HG03097 (cell line): ENCODE measurements around the gene CHST15.

ENCODE experiments used
- ATAC-seq: cut with Tn5 transposase; IDR thresholded peaks from one replicate; pipeline ENCODE4 v1.9.1; 2021; ENCODE audit not compliant: unreplicated experiment, low FRiP score

Gene CHST15

DNA sequence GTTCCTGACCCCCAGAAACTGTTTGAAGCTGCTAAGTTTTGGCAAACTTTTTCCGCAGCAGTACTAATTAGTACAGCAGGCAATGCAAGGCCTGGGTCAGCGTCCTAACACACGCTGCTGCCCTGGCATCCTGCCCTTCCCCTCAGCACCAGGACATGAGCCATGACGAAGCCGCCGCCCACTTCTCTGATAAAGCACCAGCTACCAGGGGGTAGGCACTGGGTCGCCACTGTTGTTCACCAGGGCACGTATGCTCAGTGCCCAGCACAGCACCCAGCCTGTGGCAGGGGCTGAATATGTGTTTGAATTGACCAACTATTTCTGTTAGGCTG, 59.5 kb downstream of the CHST15 start:
- no peak for ATAC-seq

DNA sequence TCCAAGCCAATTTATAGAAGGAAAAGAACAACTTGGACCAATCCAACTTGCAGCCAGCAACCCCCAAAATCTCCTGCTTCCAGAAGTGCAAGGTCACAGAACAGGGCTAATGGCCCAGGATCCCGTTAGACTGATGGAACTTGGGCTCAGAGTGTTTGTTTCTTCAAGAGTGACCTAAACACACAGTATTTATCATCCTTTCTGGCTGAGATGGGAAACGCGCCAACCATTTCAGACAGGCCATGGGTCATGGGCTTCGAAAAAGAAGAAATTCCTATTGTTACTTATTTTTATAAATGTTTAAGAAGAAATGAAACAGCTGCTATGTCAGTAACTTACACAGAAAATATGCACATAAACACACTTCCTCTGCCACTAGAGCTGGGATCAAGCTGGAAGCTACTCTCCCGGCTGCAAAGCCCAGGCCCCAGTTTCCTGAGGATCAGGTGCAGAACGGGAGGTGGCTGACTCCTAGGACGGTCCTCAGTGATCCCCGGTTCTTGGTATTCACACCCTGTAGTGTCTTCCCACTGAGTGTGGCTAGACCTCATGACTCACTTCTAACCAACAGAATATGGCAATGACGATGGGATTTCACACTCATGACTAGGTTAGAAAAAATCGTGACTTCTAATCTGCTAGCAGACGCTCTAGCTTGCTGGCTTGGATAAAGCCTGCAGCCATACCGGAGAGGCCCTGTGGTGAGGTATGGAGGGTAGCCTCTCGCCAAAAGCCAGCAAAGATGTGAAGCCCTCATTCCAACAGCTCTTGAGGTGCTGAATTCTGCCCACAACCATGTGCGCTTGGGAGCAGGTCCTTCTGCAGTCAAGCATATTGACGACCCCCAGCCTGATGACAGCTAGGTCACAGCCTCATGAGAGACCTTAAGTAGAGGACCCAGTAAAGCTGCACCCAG, 60.2 kb downstream of the CHST15 start:
- ATAC-seq, result no peak

DNA sequence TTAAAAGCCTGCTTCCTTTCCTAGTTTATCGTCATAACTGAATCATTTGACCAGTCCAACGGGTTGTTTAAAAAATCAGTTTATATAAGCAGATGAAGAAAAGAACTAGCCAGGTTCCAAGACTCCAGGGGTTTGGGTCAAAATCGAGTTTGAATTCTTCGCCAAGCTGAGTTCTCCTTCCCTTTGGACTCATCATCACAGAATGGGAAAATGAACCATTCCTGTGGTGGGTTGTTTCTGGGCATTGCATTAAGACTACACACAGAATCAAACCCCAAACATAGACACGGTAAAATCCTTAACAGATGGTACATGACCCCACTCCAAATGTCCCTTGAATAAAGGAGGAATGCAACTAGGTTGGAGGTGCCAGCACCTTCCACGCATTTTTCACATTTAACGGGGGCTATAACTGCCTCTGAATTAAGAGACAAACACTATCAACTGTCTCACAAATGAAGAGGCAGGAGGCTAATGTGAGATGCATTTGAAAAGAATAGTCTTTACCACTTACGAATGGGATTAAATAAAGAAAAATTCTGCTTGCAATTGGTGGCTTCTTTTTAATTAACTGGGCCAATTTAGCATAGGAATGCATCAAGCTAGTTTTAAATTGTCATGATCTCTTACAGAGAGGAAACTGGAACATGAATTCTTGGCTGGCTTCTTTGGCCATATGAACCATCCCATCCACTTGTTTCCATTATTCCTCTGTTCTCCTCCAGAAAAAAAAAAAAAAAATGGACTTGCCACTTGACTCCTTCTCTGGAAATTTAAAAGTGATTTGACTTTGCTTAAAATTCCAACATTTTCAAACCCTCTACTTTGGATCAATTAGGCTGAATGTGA, 61.1 kb downstream of the CHST15 start:
- no peak for ATAC-seq

DNA sequence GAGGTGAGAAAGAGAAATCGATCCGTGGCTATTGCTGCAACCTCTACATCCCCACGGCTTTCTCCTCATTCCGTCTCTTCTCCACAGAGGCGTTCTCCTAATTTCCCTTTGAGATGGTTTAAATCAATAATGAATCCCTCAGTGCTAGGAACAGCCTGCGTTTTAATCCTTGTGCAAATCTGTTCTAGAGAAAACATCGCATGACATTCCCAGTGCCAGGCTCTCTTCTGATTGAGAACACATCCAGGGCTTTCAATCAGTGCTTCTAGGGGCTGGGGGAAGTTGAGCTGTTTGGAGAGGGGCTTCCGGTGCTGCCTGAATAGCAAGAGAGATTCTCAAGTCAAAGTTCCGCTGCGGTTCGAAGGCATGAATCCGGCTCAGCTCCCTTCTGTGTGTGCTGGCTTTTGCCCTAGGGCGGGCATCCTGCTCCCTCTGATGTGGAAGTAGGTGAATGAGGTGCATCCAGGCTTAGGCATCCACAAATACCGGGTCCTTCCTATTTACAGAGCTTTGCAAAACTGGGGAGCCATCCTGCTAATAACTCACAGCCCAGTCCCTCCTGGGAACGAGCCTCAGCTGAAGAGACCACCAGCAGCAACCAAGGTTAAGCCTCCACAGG, 62.8 kb downstream of the CHST15 start:
- no peak for ATAC-seq

DNA sequence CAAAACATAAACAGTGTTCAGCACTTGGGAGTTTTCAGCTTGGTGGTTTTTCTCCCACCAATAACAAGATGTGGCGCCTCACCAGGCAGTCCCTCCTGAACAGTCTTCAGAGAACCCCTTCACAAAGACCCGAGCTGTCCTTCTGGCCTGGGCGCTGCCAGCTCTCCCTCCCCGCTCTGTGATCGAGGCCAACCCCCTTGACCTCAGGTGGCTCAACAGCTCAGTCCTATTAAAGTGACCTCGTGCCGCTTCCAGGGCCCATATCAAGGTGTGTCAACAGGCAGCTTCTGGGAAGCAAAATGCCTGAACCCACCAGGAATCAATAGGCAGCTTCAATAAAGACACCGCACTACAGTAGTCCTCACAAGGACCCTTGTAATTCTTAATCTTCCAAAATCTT, 63.3 kb downstream of the CHST15 start:
- no peak for ATAC-seq

DNA sequence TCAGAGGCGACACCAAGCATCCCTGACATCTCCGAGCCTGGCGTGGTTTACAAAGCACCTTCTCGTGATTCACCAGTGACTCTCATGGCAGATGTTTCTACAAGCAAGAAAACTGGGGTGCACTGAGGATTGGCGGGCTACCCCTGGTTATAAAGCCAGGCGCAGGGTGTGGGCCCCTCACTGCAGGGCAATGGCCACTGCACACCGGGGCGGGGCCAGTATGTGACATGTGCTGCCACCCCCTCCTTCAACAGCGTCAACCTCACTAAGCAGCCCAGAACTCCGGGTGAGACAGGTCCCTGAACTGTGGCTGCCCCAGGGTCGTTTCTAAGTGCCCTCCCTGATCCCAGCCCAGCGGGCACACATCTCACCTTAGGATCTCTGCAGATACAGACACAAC, 63.8 kb downstream of the CHST15 start:
- ATAC-seq, result no peak

DNA sequence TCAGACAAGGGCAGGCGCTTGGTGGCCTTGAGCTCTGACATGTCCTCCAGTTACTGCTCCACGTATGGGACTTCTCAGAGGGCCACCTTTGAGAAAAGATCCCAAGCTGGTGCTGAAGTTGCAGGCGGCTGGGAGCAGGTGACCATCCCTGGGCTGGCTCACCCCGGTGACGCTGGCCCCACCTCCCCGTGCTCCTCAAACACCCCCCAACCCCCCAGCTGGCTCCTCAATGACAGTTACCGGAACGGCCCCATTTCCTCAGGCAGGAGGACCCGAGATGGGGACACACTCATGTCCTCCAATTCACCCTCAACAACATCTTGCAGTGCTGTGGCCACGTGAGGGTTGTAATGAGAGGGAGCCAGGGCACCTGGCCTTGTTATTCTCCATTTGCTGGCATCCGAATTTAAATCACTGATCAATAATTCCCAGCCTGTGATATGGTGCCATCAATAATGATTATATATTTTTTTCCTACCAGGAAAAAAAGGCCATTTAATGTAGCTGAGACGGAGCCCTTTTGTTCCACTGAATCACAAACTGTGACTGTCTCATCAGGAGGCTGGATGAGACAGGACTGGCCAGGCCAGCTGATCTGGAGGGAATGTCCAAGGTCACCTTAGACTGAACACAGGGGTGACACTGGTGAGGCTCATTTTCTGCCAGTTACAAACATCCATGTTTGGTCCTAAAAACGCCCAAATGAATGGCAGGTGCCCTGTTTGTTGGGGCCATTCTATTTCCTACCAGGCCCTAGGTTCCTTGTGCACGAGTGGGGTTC, 64.5 kb downstream of the CHST15 start:
- ATAC-seq, result no peak

DNA sequence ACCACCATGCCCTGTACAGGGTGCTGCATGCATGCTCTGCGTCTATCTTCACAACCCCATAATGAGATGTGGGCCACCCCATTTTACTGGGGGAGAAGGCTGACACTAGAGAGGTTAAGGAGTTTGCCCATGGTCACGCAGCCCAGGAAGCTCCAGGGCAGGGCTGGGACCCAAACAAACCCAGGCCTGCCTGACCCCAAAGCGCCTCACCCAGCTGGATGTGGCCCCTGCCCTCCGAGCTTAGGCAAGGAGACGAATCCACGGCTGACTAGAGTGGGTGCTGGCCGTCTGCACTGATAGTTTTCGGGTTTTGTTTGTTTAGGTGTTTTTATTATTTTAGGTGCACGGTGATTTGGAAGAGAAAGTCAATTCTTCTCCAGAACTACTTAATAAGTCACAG, 65.7 kb downstream of the CHST15 start:
- no peak for ATAC-seq

DNA sequence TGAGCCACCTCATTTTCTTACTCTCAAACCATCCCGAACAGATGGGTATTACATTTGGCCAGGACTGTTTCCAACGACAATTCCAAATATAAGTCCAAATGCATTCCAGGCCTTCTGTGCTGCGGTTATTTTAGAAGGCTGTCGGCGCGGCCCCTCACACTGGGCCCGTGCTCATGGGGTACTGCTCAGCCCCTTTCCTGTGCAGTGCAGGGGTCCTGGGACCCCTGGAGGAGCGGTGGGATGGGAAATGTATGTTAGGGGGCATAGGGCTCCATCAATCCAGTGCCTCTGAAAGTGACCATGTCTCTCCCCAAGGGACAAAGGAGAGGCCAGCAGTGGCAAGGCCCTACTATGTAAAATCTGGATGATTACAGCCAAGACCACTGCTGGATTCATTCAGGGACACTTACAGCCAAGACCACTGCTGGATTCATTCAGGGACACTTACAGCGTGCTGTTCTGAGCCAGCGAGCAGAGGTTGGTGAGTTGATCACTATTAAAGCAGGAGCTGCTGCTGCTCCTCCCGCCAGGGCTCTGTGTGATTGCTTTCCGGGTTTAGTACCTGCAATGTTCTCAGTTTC, 66.3 kb downstream of the CHST15 start:
- no peak for ATAC-seq

DNA sequence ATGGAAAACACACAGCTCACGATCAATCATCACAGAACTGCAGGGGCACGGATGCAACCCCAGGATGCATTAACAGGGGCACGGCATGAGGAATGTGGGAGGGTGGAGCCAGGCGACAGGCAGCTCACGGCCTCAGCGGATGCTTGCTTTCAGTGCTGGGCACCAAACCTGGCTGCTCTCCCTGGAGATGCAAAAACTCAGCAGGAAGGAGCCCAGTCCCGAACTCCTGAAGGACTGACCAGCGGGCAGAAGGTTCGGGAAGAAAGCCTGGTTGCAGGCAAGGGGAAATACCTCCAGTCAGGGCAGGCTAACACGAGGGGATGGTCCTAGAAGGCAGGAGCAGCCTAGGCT, 66.8 kb downstream of the CHST15 start:
- ATAC-seq, result no peak

DNA sequence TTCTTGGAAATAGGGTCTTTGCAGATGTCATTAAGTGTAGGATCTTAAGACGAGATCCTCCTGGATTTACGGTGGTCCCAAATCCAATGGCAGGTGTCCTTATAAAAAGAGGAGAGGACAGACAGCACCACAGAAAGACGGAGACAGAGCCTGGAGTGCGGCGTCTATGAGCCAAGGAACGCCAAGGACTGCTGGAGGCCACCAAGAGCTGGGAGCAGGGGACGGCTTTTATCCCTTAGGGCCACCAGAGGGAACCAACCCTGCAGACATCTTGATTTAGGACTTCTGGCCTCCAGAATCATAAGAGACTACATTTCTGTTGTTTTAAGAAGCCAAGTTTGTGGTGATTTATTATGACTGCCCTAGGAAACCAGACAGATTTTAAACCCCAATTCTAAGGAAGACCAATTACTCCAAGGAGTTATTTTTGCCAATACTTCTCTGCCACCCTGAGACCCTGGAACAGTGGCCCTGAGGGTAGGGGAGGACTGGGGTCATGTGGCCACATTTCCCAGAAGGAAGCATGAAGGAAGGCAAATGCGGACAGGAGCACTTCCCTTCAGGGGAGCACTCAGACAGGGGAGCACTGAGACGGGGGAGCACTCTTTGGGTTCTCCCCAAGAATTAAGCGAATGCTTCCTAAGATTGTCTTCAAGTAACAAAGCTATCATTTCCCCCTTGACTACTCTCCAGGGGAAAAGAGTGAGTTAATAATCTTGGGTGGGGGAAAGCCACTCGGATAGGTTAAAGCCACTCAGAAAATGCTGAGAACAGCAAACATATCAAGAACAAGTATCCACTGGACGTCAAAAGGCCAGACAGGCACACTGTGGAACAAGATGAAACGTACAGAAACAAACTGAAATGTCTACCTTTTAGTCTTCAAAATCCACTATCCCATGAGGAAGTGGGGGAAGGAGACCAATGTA, 67.5 kb downstream of the CHST15 start:
- no peak for ATAC-seq

DNA sequence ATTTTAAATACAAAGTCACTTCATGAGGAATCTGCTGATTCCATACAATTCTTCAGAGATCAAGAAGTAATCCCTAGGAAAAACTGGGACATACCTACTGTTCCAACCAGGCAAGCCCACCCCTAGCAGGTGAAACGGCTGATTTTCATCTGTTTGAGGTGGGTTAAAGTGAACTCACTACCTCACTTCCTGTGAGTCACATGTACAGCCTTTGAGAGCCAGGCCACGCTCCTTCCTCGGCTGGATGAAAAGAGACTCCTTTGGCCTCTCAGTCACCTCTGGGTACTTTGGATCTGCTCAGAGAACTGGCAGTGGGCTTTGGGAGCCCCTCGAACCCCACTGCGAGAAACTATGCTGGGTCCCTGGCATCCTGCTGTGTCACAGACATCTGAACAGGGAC, 68.2 kb downstream of the CHST15 start:
- no peak for ATAC-seq

DNA sequence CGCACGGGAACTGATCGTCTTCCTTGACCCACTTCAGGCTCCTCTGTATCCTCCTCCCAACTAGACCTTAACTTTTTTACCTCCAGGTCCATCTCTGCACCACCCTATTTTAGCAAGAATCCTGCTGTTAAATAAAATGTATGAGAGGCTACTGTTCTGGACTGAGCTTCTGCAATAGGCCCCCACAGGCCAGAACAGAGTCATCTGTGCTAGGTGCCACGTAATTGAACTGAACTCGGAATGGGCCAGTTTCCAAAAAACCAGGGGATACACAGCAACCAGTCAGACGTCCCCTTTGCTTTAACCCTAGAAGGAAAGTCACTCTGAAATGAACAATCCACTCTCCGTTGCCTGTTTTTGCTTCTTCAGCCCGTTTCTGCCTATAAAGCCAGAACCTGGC, 71.3 kb downstream of the CHST15 start:
- ATAC-seq, result no peak

DNA sequence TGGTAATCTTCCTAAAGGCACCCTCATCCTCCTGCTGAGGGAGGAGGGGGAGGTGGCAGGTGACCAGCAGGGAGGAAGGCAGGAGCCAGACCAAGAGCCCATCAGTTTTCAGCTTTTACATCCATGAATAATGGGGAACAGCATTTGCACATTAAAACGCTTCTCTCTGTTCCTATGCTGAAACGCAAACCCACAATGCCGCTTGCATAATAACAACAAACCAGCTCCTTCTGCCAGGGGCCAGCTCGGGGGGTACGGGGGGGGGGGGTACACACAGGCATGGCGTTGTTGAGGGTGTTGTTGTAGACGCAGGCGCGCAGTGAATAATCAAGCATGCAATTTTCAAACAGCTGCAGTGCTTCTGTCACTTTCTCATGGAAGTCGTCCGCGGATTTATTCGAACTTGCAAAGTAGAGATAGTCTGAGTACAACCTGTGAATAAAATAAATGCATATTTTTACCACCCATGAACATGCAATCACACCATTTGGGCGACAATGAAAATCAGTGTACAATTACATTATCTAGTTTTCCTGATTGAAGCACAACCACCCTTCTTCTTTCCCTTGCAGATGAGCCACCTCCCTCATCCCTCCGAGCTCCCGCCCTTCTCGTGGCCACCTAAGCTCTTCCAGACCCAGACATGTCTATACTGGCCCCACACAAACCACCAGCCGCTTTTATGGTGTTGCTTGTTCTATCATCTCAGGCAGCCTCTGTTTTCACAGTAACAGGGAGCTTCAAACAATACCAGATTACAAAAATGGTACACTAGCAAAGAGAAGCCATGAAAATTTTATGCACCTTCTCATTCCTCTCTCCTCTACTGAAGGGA, 72.2 kb downstream of the CHST15 start:
- no peak for ATAC-seq

DNA sequence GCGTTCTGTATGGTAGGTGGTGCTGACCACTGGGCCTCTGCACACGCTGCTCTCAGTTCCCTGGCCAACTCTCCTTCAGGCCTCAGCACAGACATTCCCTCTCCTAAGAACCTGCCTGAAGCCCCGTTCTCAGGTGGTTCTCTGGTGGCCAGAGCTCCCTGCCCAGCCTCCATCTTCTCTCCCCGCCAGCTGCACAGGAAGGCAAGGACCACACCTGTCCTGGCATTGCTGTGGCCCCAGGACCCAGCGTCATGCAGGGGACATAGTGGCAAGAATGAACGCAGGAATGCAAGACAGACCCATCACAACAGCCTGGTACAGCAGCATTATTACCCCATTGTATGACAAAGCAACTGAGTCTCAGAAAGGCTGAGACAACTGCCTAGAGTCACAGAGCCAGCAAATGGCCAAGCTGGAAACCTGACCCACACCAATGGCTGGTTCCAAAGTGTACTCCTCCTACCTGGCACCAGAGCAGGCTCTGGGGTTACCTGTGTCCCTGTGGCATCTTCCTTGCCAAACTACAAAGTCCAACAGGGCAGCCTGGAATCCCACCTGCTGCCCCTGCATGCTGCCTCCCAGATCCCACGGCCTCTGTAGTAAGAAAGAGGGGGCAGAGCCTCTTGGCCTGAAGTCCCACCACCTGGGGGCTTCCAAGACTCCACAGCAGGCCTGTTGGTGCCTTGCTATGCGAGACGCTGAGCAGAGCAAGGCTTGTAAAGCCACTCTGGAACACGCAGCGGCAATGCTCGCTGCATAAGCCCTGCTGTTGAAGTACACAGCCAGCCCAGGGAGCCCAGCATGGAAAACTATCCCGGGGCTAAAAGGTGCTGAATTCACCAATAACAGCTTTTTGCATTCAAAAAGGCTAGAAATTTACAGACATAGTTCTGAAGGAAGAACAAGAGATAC, 73.3 kb downstream of the CHST15 start:
- no peak for ATAC-seq

DNA sequence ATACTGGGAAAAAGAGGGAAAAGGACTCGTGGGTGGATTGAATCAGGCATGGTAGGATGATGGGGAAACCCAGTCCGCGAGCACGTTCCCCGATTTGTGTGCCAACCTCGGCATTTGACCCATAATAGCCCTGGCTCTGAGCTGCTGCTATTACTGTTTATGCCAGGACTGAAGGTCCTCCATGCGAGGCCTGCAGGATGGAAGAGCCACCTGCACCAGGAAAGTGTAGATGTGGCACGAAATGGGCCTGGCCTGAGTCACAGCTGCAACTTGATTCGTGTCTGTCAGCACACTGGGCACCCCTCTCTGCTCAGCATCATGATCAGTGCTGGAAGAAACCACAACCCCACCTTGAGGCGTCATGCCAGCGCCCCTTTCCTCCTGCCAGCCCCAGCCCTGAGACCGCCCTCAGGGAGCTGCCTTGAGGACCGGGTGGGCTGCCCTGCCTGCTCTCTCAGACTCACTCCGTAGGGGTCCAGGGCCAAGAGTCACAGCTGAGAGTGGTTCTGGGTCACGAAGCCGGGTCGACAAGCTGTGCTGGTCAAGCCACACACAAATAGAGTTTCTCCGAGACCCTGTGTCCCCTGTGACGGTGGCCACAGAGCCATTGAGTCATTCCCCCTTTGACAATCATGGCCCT, 74.4 kb downstream of the CHST15 start:
- no peak for ATAC-seq

DNA sequence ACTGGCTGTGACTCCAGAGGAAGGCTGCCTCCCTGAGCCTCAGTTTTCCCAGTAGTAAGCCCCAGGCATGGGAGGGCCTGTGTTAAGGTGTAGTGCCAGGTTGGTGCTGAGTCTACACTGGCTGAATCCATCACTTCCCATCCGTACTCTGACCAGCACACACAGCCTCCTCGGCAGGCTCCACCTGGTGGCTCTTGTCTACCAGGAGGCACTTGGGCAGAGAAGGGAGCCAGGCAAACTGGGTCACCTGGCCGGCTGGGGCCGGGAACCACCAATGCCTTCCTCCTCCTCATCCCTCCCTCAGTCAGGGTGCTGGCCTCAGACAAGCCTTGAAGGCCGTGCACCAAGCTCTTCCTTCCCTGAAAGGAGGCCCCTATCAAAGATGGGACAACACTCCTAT, 75.7 kb downstream of the CHST15 start:
- no peak for ATAC-seq
